Psoas muscle (tissue), 8 donors: ENCODE data around the gene PCDHGA9. TPM values are rescaled to one million over a fixed set of nuclear protein-coding genes. Genes with fewer than 3 reads are reported as not detected.

Experiments
- ATAC-seq, 4 donors: fragments of 200-7000 bp; cut with Tn5 transposase; one replicate each; pipeline ENCODE4 v1.9.1; 2020; ENCODE audit warnings: moderate library complexity in 3 of 4, mild to moderate bottlenecking in 2 of 4
- DNase-seq, 2 donors: peaks; one replicate each; pipeline ENCODE4 v3.0.0-alpha.2; 2020
- H3K27ac ChIP-seq: fragments of 200-600 bp; one replicate; pipeline ENCODE4 v1.8.0; 2022
- H3K27me3 ChIP-seq, 3 donors: fragments of 200-600 bp in 1 of 3; one replicate each; pipeline versions ENCODE4 v1.6.1 to v1.8.0; 2013 to 2022; ENCODE audit warnings: low read length in 2 of 3, mild to moderate bottlenecking in 2 of 3, moderate library complexity in 1 of 3; ENCODE audit not compliant: insufficient read depth in 3 of 3
- H3K36me3 ChIP-seq, 2 donors: fragments of 200-600 bp in 1 of 2; one replicate each; pipeline versions ENCODE4 v1.6.1 to v1.8.0; 2013 to 2022; ENCODE audit warnings: low read depth in 1 of 2, mild to moderate bottlenecking in 1 of 2, moderate library complexity in 1 of 2; ENCODE audit not compliant: insufficient read depth in 1 of 2
- H3K4me1 ChIP-seq: fragments of 200-600 bp; one replicate; pipeline ENCODE4 v1.8.0; 2022
- H3K4me3 ChIP-seq: fragments of 200-600 bp; one replicate; pipeline ENCODE4 v1.8.0; 2022; ENCODE audit warnings: mild to moderate bottlenecking
- H3K9me3 ChIP-seq: fragments of 200-600 bp; one replicate; pipeline ENCODE4 v1.8.0; 2022
- WGBS, 3 donors: extraction: QIAGEN DNeasy Blood & Tissue Kit; methylation state at CpG; one replicate each; pipeline versions ENCODE4 v1.1.6 to v1.1.7; 2013; 5-methylcytosine and 5-hydroxymethylcytosine counted together
- intact Hi-C, 2 donors: fragments of 100-400 bp; cut with DNase I; formaldehyde crosslinking; loops; one replicate each; pipeline versions ENCODE4 v1.11.0 to v1.14.2; 2022
- polyA plus RNA-seq, 3 donors: library from polyadenylated mRNA; stranded (reverse); fragments of 200-250 nt; gene quantifications; one replicate each; pipeline ENCODE4 v1.2.3, GENCODE V29; 2013
- total RNA-seq, 4 donors: library from RNA; stranded (reverse); fragmentation: NEBNext Ultra II Directional in 2 of 4; extraction: Animal tissue kit (Norgen Biotek cat#: 25700) in 2 of 4; gene quantifications; one replicate each; pipeline versions ENCODE4 v1.2.1 to v1.2.4, GENCODE V29; 2021 to 2023
- TF ChIP-seq, protein P1 (sequence below): fragments of 200-600 bp; IDR thresholded peaks from one replicate; pipeline ENCODE4 v1.8.0; 2022; ENCODE audit warnings: antibody characterized with exemption
- donor health status: healthy with polysubstance abuse.
- donor health status: DM: no; HTN: no; CAD: no; lungs with moderate emphysema.
- donor health status: Bipolar disorder and iron deficiency.
- donor health status: healthy.
- donor health status: DM: yes; HTN: yes; CAD: no.
- donor health status: DM: no; HTN: no; CAD: no.
- donor health status: DM: no; HTN: no; CAD: no.
- donor health status: DM: yes; HTN: yes; CAD: no.

Gene PCDHGA9
- total and polyA plus RNA-seq, 7 donors: 0.11 to 3.5 (median 1.5) TPM

DNA sequence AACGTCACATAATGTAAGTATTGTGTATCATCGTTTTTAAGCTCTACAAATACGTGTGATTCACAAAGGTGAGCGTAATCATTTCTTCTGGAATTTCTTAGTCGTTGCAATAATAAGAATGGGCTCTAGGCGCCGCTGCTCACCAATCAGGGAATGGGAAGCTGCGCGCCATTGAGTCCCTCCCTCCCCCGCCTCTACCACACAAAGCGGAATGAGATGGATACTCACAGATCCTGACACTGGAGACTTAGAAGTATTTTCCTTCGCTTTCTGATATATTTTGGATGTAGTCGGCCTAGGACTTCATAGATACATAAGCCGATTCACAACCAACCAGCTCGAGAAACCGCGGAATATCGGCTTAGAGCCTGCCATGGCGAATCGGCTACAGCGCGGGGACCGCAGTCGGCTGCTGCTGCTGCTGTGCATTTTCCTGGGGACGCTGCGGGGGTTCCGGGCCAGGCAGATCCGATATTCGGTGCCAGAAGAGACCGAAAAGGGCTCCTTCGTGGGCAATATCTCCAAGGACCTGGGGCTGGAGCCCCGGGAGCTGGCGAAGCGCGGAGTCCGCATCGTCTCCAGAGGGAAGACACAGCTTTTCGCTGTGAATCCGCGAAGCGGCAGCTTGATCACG is 18.4 kb downstream of the PCDHGA9 start, which contains the start of gene PCDHGA11:
Gene PCDHGA11, plus strand, starts transcription at position 197 of the 634 bp plus-strand sequence. Its CDS starts 177 bp downstream, at position 374.
- intact Hi-C loops: loop anchor here in 1 of 2 donors (5.0 kb wide), 1 partner anchor 101 kb away; no protein-coding TSS in a partner anchor
- TF ChIP-seq, protein P1, sequence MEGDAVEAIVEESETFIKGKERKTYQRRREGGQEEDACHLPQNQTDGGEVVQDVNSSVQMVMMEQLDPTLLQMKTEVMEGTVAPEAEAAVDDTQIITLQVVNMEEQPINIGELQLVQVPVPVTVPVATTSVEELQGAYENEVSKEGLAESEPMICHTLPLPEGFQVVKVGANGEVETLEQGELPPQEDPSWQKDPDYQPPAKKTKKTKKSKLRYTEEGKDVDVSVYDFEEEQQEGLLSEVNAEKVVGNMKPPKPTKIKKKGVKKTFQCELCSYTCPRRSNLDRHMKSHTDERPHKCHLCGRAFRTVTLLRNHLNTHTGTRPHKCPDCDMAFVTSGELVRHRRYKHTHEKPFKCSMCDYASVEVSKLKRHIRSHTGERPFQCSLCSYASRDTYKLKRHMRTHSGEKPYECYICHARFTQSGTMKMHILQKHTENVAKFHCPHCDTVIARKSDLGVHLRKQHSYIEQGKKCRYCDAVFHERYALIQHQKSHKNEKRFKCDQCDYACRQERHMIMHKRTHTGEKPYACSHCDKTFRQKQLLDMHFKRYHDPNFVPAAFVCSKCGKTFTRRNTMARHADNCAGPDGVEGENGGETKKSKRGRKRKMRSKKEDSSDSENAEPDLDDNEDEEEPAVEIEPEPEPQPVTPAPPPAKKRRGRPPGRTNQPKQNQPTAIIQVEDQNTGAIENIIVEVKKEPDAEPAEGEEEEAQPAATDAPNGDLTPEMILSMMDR: peak; percentile 68
- ATAC-seq (peak; percentile 49 to 73 (median 66)), DNase-seq (peak in 1 of 2 donors; percentile 29)
- Histone ChIP-seq H3K36me3 (no peaks in the 10 kb centered on the region), H3K4me3 (peak within 1 kb of the TSS; percentile 66), H3K9me3 (peaks cover 9% of the 10 kb centered on the region), H3K27ac (peak within 1 kb of the TSS; percentile 7), H3K4me1 (no peaks in the 10 kb centered on the region), H3K27me3 (peaks cover 0 to 29% (median 6%) of the 10 kb centered on the region in 3 donors)
- 20 to 22% (median 22%) methylated on average over 42 of the region's 42 CpGs for WGBS, 3 donors

DNA sequence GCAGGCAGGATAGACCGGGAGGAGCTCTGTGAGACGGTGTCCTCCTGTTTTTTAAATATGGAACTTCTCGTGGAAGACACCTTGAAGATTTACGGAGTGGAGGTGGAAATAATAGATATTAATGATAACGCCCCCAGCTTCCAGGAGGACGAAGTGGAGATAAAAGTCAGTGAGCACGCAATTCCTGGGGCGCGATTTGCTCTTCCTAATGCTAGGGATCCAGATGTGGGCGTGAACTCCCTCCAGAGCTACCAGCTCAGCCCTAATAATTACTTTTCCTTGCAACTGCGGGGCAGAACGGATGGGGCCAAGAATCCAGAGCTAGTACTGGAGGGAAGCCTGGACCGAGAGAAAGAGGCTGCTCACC is 18.9 kb downstream of the PCDHGA9 start:
- TF ChIP-seq, protein P1: no peak
- no peak for DNase-seq
- no peaks in the 10 kb centered on the region for H3K4me1 ChIP-seq
- H3K27ac ChIP-seq: peak overlapping the region; percentile 7
- WGBS, 3 donors: 21 to 24% (median 23%) methylated on average over 13 of the region's 13 CpGs
- H3K4me3 ChIP-seq: peak overlapping the region; percentile 66
- no peaks in the 10 kb centered on the region for H3K36me3 ChIP-seq
- intact Hi-C loops: loop anchor here in 1 of 2 donors (5.0 kb wide), 1 partner anchor 101 kb away; no protein-coding TSS in a partner anchor
- H3K9me3 ChIP-seq: peaks cover 9% of the 10 kb centered on the region
- peaks cover 0 to 28% (median 6%) of the 10 kb centered on the region in 3 donors for H3K27me3 ChIP-seq
- no peak for ATAC-seq

DNA sequence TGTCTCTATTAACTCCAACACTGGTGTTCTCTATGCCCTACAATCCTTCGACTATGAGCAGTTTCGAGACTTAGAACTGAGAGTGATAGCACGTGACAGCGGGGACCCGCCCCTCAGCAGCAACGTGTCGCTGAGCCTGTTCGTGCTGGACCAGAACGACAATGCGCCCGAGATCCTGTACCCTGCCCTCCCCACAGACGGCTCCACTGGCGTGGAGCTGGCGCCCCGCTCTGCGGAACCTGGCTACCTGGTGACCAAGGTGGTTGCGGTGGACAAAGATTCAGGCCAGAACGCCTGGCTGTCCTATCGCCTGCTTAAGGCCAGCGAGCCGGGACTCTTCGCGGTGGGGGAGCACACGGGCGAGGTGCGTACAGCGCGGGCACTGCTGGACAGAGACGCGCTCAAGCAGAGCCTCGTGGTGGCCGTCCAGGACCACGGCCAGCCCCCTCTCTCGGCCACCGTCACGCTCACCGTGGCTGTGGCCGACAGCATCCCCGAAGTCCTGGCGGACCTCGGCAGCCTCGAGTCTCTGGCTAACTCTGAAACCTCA is 20.2 kb downstream of the PCDHGA9 start:
- H3K9me3 ChIP-seq: peaks cover 15% of the 10 kb centered on the region
- intact Hi-C loops: loop anchor here in 1 of 2 donors (5.0 kb wide), 1 partner anchor 99 kb away; no protein-coding TSS in a partner anchor
- WGBS, 3 donors: 37 to 46% (median 42%) methylated on average over 35 to 42 of the region's 42 CpGs
- H3K4me1 ChIP-seq: no peaks in the 10 kb centered on the region
- ATAC-seq (no peak), DNase-seq (no peak)
- peak overlapping the region; percentile 20 for H3K4me3 ChIP-seq
- H3K27me3 ChIP-seq: peaks cover 0 to 28% (median 12%) of the 10 kb centered on the region in 3 donors
- H3K36me3 ChIP-seq: no peaks in the 10 kb centered on the region
- TF ChIP-seq, protein P1: no peak
- no peak overlapping the region for H3K27ac ChIP-seq

DNA sequence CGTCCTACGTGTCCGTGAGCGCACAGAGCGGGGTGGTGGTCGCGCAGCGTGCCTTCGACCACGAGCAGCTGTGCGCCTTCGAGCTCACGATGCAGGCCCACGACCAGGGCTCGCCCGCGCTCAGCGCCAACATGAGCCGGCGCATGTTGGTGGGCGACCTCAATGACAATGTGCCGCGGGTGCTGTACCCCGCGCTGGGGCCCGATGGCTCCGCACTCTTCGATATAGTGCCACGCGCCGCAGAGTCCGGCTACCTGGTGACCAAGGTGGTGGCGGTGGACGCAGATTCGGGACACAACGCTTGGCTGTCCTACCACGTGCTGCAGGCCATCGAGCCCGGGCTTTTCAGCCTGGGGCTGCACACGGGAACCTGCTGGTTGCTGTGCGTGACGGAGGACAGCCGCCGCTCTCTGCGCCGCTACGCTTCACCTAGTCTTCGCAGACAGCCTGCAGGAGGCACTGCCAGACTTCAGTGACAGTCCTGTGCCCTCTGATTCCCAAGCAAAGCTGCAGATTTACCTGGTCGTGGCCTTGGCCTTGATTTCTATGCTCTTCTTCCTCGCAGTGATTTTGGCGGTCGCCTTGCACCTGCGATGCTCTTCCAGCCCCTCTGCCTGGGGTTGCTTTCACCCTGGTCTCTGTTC is 25.3 kb downstream of the PCDHGA9 start:
- ATAC-seq: no peak
- H3K9me3 ChIP-seq: peaks cover 10% of the 10 kb centered on the region
- H3K4me3 ChIP-seq: no peak overlapping the region
- TF ChIP-seq, protein P1: no peak
- H3K4me1 ChIP-seq: no peaks in the 10 kb centered on the region
- 55 to 59% (median 57%) methylated on average over 53 of the region's 53 CpGs for WGBS, 3 donors
- intact Hi-C loops: loop anchor here in 1 of 2 donors (5.0 kb wide), 1 partner anchor 44 kb away; no protein-coding TSS in a partner anchor
- H3K27me3 ChIP-seq: peaks cover 0 to 9% (median 6%) of the 10 kb centered on the region in 3 donors
- H3K36me3 ChIP-seq: no peaks in the 10 kb centered on the region
- DNase-seq: no peak
- H3K27ac ChIP-seq: no peak overlapping the region
